HepG2 (cell line): ENCODE data around the gene DACT2. TPM values are rescaled to one million over a fixed set of nuclear protein-coding genes. Genes with fewer than 3 reads are reported as not detected.
A peak's percentile ranks its signal among the peaks of the same experiment; 100 is the strongest.

Source experiments
- HMG20B ChIP-seq: conservative IDR thresholded peaks from 2 replicates; pipeline ENCODE4 v1.6.1; 2016; ENCODE audit warnings: missing genetic modification reagents, missing compliant biosample characterization
- HNRNPL ChIP-seq: fragments of 200-400 bp; formaldehyde crosslinking; IDR thresholded peaks from 2 replicates; pipeline ENCODE4 v1.6.1; 2017; ENCODE audit warnings: mild to moderate bottlenecking, low read depth, low read length
- NFYC ChIP-seq: IDR thresholded peaks from 2 replicates; pipeline ENCODE4 v1.6.1; 2016; ENCODE audit warnings: missing genetic modification reagents, missing compliant biosample characterization
- PPARG ChIP-seq: conservative IDR thresholded peaks from 2 replicates; pipeline ENCODE4 v1.6.1; 2016; ENCODE audit warnings: missing biosample characterization, missing genetic modification reagents
- ZBTB49 ChIP-seq: sonication (generic); formaldehyde crosslinking; IDR thresholded peaks from 2 replicates; pipeline ENCODE4 v1.4.0; 2020; ENCODE audit warnings: missing genetic modification reagents, borderline replicate concordance
- ZBTB8A ChIP-seq: sonication (generic); formaldehyde crosslinking; IDR thresholded peaks from 2 replicates; pipeline ENCODE4 v1.4.0; 2020; ENCODE audit warnings: mild to moderate bottlenecking, low read depth, missing genetic modification reagents, borderline replicate concordance
- ZNF12 ChIP-seq: sonication (generic); formaldehyde crosslinking; IDR thresholded peaks from 2 replicates; pipeline ENCODE4 v1.5.0; 2020; ENCODE audit warnings: missing genetic modification reagents
- ZNF552 ChIP-seq: sonication (generic); formaldehyde crosslinking; IDR thresholded peaks from 2 replicates; pipeline ENCODE4 v1.9.0; 2022; ENCODE audit warnings: missing genetic modification reagents, mild to moderate bottlenecking, borderline replicate concordance
- ZNF703 ChIP-seq: sonication (generic); formaldehyde crosslinking; IDR thresholded peaks from 2 replicates; pipeline ENCODE4 v1.5.1; 2020; ENCODE audit warnings: missing genetic modification reagents, mild to moderate bottlenecking, moderate library complexity, borderline replicate concordance
- ZNF800 ChIP-seq: sonication (generic); formaldehyde crosslinking; IDR thresholded peaks from 2 replicates; pipeline ENCODE4 v1.4.0; 2020; ENCODE audit warnings: missing genetic modification reagents
- polyA plus RNA-seq, 8 experiments: library from polyadenylated mRNA; depleted of rRNA in 3 of 8; stranded (reverse) in 7 of 8; unstranded in 1 of 8; fragments of >200 nt; fragmentation: Illumina TruSeq in 4 of 8; extraction: Trizol in 4 of 8; gene quantifications; 2 replicates each; pipeline versions ENCODE4 v1.2.1 to v1.2.3, GENCODE V29; 2011 to 2016; ENCODE audit warnings: low read depth in 4 of 8, missing spikeins in 1 of 8, mixed read lengths in 1 of 8; ENCODE audit not compliant: insufficient read depth in 1 of 8
- total RNA-seq, 5 experiments: library from RNA; depleted of rRNA; stranded (reverse); fragments of >200 nt; fragmentation: Illumina TruSeq; extraction: Trizol; gene quantifications; 2 replicates each; pipeline ENCODE4 v1.2.3, GENCODE V29; 2016; ENCODE audit warnings: low read depth in 1 of 5
- TF ChIP-seq, protein P1 (sequence below): IDR thresholded peaks from 2 replicates; pipeline ENCODE4 v1.6.1; 2016; ENCODE audit warnings: missing biosample characterization, missing genetic modification reagents, low read depth
- TF ChIP-seq, protein P2 (sequence below): sonication (generic); formaldehyde crosslinking; conservative IDR thresholded peaks from 2 replicates; pipeline ENCODE4 v1.4.0; 2020; ENCODE audit warnings: missing genetic modification reagents
- TF ChIP-seq, protein P3 (sequence below): IDR thresholded peaks from 2 replicates; pipeline ENCODE4 v1.6.1; 2012; ENCODE audit warnings: low read depth, low read length, improper control_type of control experiment
- TF ChIP-seq, protein P4 (sequence below): sonication (generic); formaldehyde crosslinking; IDR thresholded peaks from 2 replicates; pipeline ENCODE4 v1.5.0; 2020; ENCODE audit warnings: mild to moderate bottlenecking, missing genetic modification reagents, borderline replicate concordance

Gene DACT2
- total and polyA plus RNA-seq, 2 of the 13 experiments (the other 11 are each of a cell fraction or from before 2014, with no cell fraction given) = 0.15 TPM; not detected in 1

DNA sequence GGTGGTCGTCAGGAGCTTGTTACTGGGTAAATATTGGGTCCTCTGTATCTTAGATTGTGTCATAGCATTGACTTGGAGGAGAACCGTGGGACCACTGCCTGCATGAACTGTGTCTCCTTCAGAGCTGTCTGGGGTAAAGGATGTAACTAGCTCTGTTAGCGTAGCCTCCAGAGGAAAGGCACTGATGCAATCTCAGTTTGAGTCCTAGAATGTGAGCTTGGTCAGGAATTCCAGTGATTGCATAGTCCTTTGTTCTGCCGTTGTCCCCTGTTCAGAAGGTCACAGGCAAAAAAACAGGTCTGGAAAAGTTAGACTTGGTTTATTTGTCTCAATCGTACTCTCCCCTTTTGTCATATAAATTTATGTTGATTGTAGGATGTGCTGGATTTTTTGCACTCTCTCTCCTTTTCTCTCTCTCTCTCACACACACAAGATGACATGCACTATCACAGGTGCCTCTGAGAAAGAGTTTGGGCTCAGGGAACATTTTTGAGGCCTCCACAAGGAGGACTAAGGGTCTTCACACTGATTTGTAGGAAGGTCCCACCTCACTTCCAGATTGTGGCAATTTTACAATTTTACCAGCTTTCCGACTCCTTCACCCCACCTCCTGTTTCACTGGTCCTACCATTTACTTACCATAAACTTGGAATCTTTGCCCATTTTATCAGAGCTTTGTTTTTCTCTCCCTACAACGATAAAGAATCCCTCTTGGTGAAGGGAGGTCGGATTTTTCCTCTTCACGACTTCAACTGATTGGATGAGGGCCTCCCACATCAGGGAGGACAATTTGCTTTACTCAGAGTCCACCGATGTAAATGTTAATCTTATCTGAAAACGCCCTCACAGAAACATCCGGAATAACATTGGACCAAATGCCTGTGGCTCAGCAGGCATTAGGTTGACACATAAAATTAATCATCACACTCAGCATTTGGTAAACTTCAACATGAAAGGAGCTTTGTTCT, 7.0 kb upstream of the DACT2 start (continued):
- TF ChIP-seq, protein P1, sequence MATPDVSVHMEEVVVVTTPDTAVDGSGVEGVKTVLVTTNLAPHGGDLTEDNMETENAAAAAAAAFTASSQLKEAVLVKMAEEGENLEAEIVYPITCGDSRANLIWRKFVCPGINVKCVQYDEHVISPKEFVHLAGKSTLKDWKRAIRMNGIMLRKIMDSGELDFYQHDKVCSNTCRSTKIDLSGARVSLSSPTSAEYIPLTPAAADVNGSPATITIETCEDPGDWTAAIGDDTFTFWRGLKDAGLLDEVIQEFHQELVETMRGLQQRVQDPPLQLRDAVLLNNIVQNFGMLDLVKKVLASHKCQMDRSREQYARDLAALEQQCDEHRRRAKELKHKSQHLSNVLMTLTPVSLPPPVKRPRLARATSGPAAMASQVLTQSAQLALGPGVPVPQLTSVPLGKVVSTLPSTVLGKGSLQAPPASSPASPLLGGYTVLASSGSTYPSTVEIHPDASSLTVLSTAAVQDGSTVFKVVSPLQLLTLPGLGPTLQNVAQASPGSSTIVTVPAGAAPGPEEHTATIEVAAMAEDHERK (CRISPR knock-in tag) = peak; percentile 21; the same call in 1 of the 2 replicates
- no peak for TF ChIP-seq ZBTB49
- TF ChIP-seq, protein P2, sequence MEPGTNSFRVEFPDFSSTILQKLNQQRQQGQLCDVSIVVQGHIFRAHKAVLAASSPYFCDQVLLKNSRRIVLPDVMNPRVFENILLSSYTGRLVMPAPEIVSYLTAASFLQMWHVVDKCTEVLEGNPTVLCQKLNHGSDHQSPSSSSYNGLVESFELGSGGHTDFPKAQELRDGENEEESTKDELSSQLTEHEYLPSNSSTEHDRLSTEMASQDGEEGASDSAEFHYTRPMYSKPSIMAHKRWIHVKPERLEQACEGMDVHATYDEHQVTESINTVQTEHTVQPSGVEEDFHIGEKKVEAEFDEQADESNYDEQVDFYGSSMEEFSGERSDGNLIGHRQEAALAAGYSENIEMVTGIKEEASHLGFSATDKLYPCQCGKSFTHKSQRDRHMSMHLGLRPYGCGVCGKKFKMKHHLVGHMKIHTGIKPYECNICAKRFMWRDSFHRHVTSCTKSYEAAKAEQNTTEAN (CRISPR knock-in tag) = peak; percentile 76; the same call in 1 of the 2 replicates
- no peak; the same call in 1 of the 2 replicates for TF ChIP-seq NFYC (CRISPR knock-in tag)
- TF ChIP-seq HNRNPL = no peak
- TF ChIP-seq ZNF800 (CRISPR knock-in tag) = no peak
- TF ChIP-seq ZNF12 (CRISPR knock-in tag) = peak; percentile 91
- no peak for TF ChIP-seq ZNF552 (CRISPR knock-in tag)
- TF ChIP-seq, protein P3, sequence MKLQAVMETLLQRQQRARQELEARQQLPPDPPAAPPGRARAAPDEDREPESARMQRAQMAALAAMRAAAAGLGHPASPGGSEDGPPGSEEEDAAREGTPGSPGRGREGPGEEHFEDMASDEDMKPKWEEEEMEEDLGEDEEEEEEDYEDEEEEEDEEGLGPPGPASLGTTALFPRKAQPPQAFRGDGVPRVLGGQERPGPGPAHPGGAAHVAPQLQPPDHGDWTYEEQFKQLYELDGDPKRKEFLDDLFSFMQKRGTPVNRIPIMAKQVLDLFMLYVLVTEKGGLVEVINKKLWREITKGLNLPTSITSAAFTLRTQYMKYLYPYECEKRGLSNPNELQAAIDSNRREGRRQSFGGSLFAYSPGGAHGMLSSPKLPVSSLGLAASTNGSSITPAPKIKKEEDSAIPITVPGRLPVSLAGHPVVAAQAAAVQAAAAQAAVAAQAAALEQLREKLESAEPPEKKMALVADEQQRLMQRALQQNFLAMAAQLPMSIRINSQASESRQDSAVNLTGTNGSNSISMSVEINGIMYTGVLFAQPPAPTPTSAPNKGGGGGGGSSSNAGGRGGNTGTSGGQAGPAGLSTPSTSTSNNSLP = peak; percentile 87
- 0 out of 2 replicates have a peak, but pooled peaks have one; percentile 62 for TF ChIP-seq ZBTB8A (CRISPR knock-in tag)
- peak; percentile 97 for TF ChIP-seq HMG20B (CRISPR knock-in tag)
- no peak for TF ChIP-seq ZNF703 (CRISPR knock-in tag)
- peak; percentile 85 for TF ChIP-seq PPARG (CRISPR knock-in tag)
- TF ChIP-seq, protein P4, sequence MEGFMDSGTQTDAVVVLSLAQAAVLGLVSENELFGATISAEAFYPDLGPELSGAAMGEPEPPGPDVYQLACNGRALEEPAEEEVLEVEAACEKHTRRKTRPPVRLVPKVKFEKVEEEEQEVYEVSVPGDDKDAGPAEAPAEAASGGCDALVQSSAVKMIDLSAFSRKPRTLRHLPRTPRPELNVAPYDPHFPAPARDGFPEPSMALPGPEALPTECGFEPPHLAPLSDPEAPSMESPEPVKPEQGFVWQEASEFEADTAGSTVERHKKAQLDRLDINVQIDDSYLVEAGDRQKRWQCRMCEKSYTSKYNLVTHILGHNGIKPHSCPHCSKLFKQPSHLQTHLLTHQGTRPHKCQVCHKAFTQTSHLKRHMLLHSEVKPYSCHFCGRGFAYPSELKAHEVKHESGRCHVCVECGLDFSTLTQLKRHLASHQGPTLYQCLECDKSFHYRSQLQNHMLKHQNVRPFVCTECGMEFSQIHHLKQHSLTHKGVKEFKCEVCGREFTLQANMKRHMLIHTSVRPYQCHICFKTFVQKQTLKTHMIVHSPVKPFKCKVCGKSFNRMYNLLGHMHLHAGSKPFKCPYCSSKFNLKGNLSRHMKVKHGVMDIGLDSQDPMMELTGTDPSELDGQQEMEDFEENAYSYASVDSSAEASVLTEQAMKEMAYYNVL = peak; percentile 71
